T47D (cell line): Measurements from ENCODE around the gene ZNF594.
"Not testable (repeated sequence)": the region's sequence is repeated elsewhere in the genome, so short reads cannot be mapped to it uniquely, and the experiment has no call there.

ENCODE experiments used
- DNase-seq, 2 experiments: peaks; one replicate each; pipeline versions ENCODE4 v3.0.0 to v3.0.0-alpha.2; 2011 to 2012; ENCODE audit warnings: low read depth in 1 of 2, low spot score in 1 of 2
- JUND ChIP-seq: IDR thresholded peaks from 2 replicates; pipeline ENCODE4 v1.6.1; 2012; ENCODE audit warnings: low read depth
- in situ Hi-C: cut with HindIII; loops from 2 replicates; pipeline ENCODE4 v1.10.0; 2016; ENCODE audit warnings: low sequenced_read_pairs, low pct_unique_long_range_greater_than_20kb

The ZNF594 gene

DNA sequence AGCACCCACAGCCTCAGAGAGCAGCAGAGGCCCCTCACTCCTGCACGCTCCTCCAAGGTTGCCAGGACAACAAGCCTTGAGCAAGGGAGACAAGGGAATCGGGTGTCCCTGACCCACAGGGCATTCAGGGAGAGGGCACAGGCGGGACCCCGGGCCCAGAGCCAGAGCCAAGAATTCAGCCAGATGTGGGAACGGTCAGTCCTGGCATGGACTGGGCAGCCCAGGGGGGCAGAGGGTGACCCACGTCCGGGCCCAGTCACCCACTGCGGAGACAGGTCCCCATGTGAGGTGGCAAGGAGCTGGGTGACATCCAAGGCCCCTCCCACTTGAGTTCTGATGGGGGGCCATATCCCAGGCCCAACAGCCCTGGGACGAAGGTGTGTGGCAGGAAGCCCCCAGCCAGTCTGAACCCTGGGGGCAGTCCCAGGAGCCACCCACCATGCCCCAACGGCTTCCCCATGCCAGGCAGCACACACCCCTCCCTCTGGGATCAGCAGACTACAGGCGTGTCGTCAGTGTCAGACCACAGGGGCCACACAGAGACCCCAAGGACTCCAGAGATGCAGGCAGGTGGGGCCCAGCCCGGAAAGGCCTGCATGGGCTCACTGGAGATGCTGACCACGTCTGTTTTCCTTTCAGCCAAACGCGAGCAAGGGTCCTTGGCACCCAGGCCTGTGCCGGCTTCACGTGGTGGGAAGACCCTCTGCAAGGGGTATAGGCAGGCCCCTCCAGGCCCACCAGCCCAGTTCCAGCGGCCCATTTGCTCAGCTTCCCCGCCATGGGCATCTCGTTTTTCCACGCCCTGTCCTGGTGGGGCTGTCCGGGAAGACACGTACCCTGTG lies 52.8 kb downstream of the ZNF594 start:
- in situ Hi-C loops, result no loop called here
- TF ChIP-seq JUND, result no peak
- no peak for DNase-seq

GRCh38 chr17:5138198-5138544 lies 53.5 kb downstream of the ZNF594 start:
- in situ Hi-C loops, DNase-seq: not testable (repeated sequence)

GRCh38 chr17:5137511-5138197 lies 54.0 kb downstream of the ZNF594 start:
- DNase-seq, in situ Hi-C loops: not testable (repeated sequence)

- DNase-seq, in situ Hi-C loops: not testable (repeated sequence)
Measured at GRCh38 chr17:5136580-5137412, 54.9 kb downstream of the ZNF594 start.

DNA sequence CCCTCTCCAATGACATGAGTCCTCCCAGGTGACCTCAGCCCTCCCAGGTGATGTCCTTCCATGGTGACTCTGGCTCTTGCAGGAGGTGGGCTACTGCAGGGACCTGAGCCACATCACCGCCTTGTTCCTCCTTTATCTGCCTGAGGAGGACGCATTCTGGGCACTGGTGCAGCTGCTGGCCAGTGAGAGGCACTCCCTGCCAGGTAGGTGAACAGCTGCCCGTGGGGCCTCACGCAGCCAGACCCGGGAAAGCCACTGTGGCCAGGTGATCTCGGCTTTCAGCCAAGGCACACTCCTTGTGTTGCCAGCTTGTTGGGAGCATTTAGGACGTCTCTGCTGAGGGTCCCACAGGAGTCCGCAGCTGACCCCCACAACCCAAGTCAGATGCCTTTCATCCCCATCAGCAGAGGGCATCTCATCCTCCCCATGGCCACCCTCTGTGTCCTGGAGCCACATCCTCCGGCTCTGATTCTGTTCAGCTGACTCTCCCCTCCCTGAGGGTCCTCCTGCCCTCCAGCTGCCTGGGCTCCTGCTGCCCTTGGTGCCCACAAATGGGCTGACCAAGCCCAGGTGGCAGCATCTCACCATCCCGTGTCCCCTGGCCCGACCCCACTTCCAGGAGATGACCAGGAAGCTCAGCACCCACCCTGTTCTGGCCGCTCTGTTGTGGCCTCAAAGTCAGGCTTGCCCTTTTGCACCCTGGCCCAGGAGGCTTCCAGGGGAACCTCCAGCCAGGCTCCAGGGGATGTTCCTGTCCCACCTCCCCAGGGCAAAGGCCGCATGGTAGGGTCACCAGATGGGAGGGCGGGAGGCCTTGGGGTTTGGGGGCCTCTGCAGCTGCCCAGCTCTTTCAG lies 55.7 kb downstream of the ZNF594 start:
- in situ Hi-C loops, result no loop called here
- no peak for DNase-seq
- TF ChIP-seq JUND, result no peak

GRCh38 chr17:5135131-5135712 lies 56.4 kb downstream of the ZNF594 start:
- DNase-seq, in situ Hi-C loops: not testable (repeated sequence)

DNA sequence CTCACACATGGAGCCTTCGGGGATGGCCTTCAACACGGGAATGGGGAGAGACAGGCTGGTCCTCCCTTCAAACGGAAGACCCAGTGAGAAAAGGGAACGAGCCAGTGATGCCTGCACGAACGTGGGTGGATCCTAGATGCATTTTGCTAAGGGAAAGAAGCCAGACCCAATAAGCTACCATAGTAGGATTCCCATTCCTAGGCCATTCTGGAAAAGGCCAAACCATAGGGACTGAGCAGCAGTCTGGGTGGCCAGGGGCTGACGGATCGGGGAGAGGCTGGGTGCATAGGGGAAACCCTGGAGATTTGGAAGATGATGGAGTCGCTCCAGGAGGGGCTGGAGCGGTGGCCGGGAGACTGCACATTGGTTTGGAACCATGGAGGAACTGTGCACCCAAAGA lies 57.1 kb downstream of the ZNF594 start:
- in situ Hi-C loops, DNase-seq: not testable (repeated sequence)

DNA sequence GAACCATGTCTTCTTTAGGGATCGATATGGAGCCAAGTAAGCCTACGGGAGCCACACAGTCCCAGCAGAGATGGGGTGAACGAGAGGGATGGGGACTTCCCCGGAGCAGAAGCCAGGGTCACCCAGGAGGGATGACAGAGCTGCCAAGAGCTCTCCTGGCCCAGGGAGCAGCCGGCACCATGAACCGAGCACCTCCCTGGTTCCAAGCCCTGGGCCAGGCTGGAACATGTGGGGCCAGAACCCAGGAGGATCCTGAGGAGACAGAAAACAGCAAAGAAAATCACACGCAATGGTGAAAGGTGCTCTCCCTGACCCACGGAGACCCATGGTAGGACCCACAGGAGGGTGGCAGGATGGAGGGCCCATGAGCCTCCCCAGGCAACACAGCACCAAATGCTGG lies 57.7 kb downstream of the ZNF594 start:
- in situ Hi-C loops, DNase-seq: not testable (repeated sequence)

DNA sequence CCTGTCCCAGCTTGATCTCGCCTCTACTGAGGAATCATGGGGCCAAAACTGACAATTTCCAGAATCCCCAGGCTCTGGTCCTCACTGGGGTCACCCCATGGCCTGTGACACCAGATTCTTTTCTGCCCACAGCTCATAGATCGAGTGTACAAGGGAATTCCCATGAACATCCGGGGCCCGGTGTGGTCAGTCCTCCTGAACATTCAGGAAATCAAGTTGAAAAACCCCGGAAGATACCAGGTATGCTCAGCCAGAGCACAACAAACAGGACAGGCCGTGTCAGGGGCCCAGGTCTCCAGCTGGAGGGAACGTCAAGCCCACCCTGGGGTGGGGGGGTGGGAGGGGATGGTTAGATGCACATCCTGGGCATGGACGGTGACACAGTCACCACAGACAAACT lies 58.4 kb downstream of the ZNF594 start:
- TF ChIP-seq JUND, result no peak
- in situ Hi-C loops, result no loop called here
- no peak for DNase-seq

- DNase-seq, in situ Hi-C loops: not testable (repeated sequence)
Measured at GRCh38 chr17:5132503-5133225, 59.0 kb downstream of the ZNF594 start.

DNA sequence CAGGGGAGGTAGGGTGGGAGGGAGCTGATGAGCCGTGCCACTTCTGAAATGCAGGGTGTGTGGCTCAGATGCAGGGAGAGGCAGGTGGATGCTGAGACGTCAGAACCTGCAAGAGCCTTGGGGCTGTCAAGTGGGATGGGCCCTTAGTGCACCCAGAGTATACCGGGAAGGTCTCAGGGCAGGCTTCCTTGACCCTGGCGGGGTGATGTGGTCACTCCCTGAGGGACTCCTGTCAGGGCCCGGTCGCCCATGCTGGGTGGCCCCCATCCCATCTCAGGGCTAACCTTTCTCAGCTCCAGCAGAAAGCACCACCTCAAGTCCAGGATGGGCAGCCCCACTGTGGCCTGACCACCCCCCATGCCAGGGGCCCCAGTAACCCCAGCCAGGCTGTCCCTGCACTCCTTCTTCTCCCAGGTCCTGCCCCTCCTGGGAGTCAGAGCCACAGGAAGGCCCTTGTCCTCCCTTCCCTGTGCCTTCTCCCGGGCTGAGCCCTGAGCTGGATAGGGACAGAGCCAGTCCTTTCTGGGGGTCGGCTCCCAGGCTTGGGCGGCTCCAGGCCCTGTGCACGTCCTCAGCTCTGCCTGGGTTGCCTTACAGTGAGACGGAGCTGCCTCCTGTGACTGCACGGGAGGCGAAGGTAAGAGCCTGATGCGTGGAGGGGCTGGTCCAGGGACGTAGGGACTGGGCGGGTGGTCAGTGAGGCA lies 59.7 kb downstream of the ZNF594 start:
- in situ Hi-C loops, DNase-seq: not testable (repeated sequence)
